Neural progenitor cell (in vitro differentiated cells): Measurements from ENCODE around the gene SELENOS. TPM values are rescaled to one million over a fixed set of nuclear protein-coding genes. Genes with fewer than 3 reads are reported as not detected.

Experiments used
- DNase-seq: peaks from one replicate; pipeline ENCODE4 v3.0.0-alpha.2; 2016; ENCODE audit warnings: low spot score
- H2AFZ ChIP-seq: fragments of 200-600 bp; sonication (generic); replicated peaks from 2 replicates; pipeline ENCODE4 v1.6.1; 2016; ENCODE audit warnings: antibody characterized with exemption
- H3F3A ChIP-seq: fragments of 200-600 bp; sonication (generic); 2 replicates; pipeline ENCODE4 v1.6.1; 2016; ENCODE audit warnings: antibody characterized with exemption, low read depth
- H3K27ac ChIP-seq: fragments of 200-600 bp; sonication (generic); 2 replicates; pipeline ENCODE4 v1.5.1; 2016; ENCODE audit warnings: mild to moderate bottlenecking
- H3K27me3 ChIP-seq: fragments of 200-600 bp; sonication (generic); 2 replicates; pipeline ENCODE4 v1.6.1; 2016; ENCODE audit warnings: mild to moderate bottlenecking, moderate library complexity
- H3K36me3 ChIP-seq: fragments of 200-600 bp; sonication (generic); 2 replicates; pipeline ENCODE4 v1.5.1; 2016
- H3K4me1 ChIP-seq: fragments of 200-600 bp; sonication (generic); 2 replicates; pipeline ENCODE4 v1.6.1; 2016; ENCODE audit warnings: mixed run types
- H3K4me2 ChIP-seq: fragments of 200-600 bp; sonication (generic); 2 replicates; pipeline ENCODE4 v1.6.1; 2016
- H3K4me3 ChIP-seq: fragments of 200-600 bp; sonication (generic); 2 replicates; pipeline ENCODE4 v1.5.1; 2016
- H3K79me2 ChIP-seq: fragments of 200-600 bp; sonication (generic); 2 replicates; pipeline ENCODE4 v1.6.1; 2016; ENCODE audit warnings: low read depth
- H3K9ac ChIP-seq: fragments of 200-600 bp; sonication (generic); 2 replicates; pipeline ENCODE4 v1.6.1; 2016
- H3K9me3 ChIP-seq: fragments of 200-600 bp; sonication (generic); 2 replicates; pipeline ENCODE4 v1.5.1; 2016; ENCODE audit warnings: low read depth
- H4K20me1 ChIP-seq: fragments of 200-600 bp; sonication (generic); 2 replicates; pipeline ENCODE4 v1.6.1; 2016; ENCODE audit warnings: low read depth
- H3K27ac Mint-ChIP-seq: 3 replicates; pipeline ENCODE4 v1.8.0; 2021; ENCODE audit warnings: mixed read lengths
- H3K27me3 Mint-ChIP-seq: 2 replicates; pipeline ENCODE4 v1.8.0; 2022; ENCODE audit warnings: low read depth, mild to moderate bottlenecking, inconsistent platforms, moderate library complexity, mixed read lengths; ENCODE audit not compliant: insufficient read depth
- H3K36me3 Mint-ChIP-seq: 3 replicates; pipeline ENCODE4 v1.8.0; 2021; ENCODE audit warnings: mixed read lengths
- H3K4me1 Mint-ChIP-seq: 3 replicates; pipeline ENCODE4 v1.8.0; 2021; ENCODE audit warnings: mixed read lengths
- H3K4me3 Mint-ChIP-seq: 3 replicates; pipeline ENCODE4 v1.8.0; 2021; ENCODE audit warnings: mild to moderate bottlenecking, moderate library complexity, mixed read lengths
- H3K9me3 Mint-ChIP-seq: 3 replicates; pipeline ENCODE4 v1.8.0; 2020; ENCODE audit warnings: mixed read lengths
- CTCF ChIP-seq: fragments of 200-600 bp; sonication (generic); IDR thresholded peaks from 2 replicates; pipeline ENCODE4 v1.5.1; 2017; ENCODE audit warnings: antibody characterized with exemption, mild to moderate bottlenecking
- EZH2 ChIP-seq: fragments of 200-600 bp; sonication (generic); IDR thresholded peaks from 2 replicates; pipeline ENCODE4 v1.6.1; 2017; ENCODE audit warnings: antibody characterized with exemption, mild to moderate bottlenecking, moderate library complexity
- EZH2phosphoT487 ChIP-seq: fragments of 200-600 bp; sonication (generic); IDR thresholded peaks from 2 replicates; pipeline ENCODE4 v1.6.1; 2017; ENCODE audit warnings: antibody characterized with exemption
- total RNA-seq: library from RNA; depleted of rRNA; stranded (reverse); fragments of >200 nt; gene quantifications from 2 replicates; pipeline ENCODE4 v1.2.3, GENCODE V29; 2015; ENCODE audit warnings: low replicate concordance

Gene SELENOS
- total RNA-seq, 1 donor from 2014 or later = 39.1 TPM

GRCh38 chr15:101246824-101247745, 30.2 kb downstream of the SELENOS start:
- H4K20me1 ChIP-seq = peaks cover 89% of the 10 kb centered on the region

DNA sequence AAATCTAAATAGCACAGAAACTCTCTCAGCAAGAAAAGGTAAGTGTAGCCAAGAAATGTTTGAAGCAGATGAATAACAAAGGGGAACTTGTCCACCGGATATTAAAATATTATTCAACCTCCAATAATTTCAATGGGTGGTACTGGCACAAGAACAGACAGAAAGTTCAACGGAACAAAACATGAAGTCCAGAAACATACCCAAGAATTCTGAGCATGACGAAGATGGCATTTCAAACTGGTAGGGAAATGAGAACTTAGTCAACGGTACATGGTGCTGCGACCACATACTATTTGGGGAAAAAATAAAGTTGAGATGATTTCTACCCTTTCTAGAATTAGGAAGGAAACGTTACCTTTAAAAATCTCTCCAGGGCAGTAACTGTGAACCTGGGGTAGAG, 30.9 kb downstream of the SELENOS start:
- H3K27me3 ChIP-seq = no peaks in the 10 kb centered on the region
- peaks cover 48% of the 10 kb centered on the region for H3K4me1 Mint-ChIP-seq
- no peak overlapping the region for H3K27ac ChIP-seq
- H3K36me3 Mint-ChIP-seq = peaks cover 22% of the 10 kb centered on the region
- TF ChIP-seq EZH2phosphoT487 (no peak), CTCF (no peak), EZH2 (no peak)
- H3K4me3 ChIP-seq = no peak overlapping the region
- peaks cover 27% of the 10 kb centered on the region for H3K4me1 ChIP-seq
- no peak overlapping the region for H2AFZ ChIP-seq
- H3F3A ChIP-seq = peaks cover 16% of the 10 kb centered on the region
- peaks cover 96% of the 10 kb centered on the region for H4K20me1 ChIP-seq
- DNase-seq = no peak
- H3K36me3 ChIP-seq = no peaks in the 10 kb centered on the region
- peaks cover 97% of the 10 kb centered on the region for H3K79me2 ChIP-seq
- no peak overlapping the region for H3K4me3 Mint-ChIP-seq
- no peaks in the 10 kb centered on the region for H3K27me3 Mint-ChIP-seq
- no peaks in the 10 kb centered on the region for H3K9me3 ChIP-seq
- no peaks in the 10 kb centered on the region for H3K9me3 Mint-ChIP-seq
- H3K4me2 ChIP-seq = no peak overlapping the region
- H3K9ac ChIP-seq = no peak overlapping the region
- H3K27ac Mint-ChIP-seq = no peak overlapping the region

More at GRCh38 chr15:101246824-101247745, 30.2 kb downstream of the SELENOS start:
- TF ChIP-seq EZH2phosphoT487 (no peak), EZH2 (no peak), CTCF (no peak)
- peaks cover 48% of the 10 kb centered on the region for H3K4me1 Mint-ChIP-seq
- H3K27ac ChIP-seq = no peak overlapping the region
- no peak overlapping the region for H2AFZ ChIP-seq
- peaks cover 27% of the 10 kb centered on the region for H3K4me1 ChIP-seq
- H3K27me3 ChIP-seq = peaks cover 2% of the 10 kb centered on the region
- H3K27ac Mint-ChIP-seq = no peak overlapping the region
- peaks cover 16% of the 10 kb centered on the region for H3F3A ChIP-seq
- H3K9ac ChIP-seq = no peak overlapping the region
- H3K9me3 Mint-ChIP-seq = no peaks in the 10 kb centered on the region
- no peak overlapping the region for H3K4me2 ChIP-seq
- H3K79me2 ChIP-seq = peaks cover 90% of the 10 kb centered on the region
- H3K4me3 ChIP-seq = no peak overlapping the region
- H3K36me3 ChIP-seq = no peaks in the 10 kb centered on the region
- no peaks in the 10 kb centered on the region for H3K9me3 ChIP-seq
- no peaks in the 10 kb centered on the region for H3K27me3 Mint-ChIP-seq
- H3K36me3 Mint-ChIP-seq = peaks cover 20% of the 10 kb centered on the region
- DNase-seq = no peak
- no peak overlapping the region for H3K4me3 Mint-ChIP-seq

DNA sequence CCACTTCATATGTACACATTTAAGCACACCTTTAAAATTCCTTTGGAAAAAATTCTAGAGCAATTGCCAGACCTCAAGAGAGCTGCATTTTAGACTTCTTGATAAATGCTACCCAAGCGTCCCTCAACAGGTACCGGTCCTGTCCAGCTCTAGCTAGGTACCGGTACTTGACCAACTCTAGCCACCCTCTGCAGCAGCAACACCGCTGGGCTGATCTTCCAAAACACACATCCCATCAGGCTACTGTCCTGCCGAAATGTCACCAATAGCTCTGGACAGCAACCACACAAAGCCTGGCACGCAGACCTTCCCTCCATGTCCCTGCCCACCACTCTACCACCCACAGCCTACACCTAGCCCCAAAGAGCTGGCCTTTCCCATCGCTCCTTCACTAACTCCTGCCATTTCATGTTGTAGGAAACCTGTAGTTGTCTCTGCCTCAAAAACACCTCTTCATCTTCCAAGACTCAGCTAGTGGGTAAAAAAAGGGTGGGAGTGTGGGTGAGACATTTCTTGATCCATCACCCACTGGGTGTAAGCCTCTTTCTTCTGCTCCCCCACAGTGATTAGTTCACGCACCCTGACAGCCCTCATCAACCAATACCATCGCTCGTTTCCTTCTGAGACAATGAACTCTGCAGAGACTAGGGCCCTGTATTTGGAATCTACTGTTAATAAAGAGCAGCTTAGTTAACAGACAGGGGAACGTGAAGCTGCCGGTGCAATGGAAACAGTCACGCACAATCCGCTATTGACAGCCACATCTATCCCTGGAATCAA, 32.2 kb downstream of the SELENOS start:
- no peak overlapping the region for H3K4me2 ChIP-seq
- H3K4me1 Mint-ChIP-seq = peaks cover 41% of the 10 kb centered on the region
- no peak overlapping the region for H3K27ac ChIP-seq
- no peak overlapping the region for H3K9ac ChIP-seq
- no peak for TF ChIP-seq EZH2phosphoT487
- no peak for TF ChIP-seq CTCF
- TF ChIP-seq EZH2 = no peak
- H3K27me3 Mint-ChIP-seq = no peaks in the 10 kb centered on the region
- DNase-seq = no peak
- H3K27me3 ChIP-seq = no peaks in the 10 kb centered on the region
- no peaks in the 10 kb centered on the region for H3K9me3 Mint-ChIP-seq
- no peaks in the 10 kb centered on the region for H3K9me3 ChIP-seq
- H3K4me3 Mint-ChIP-seq = no peak overlapping the region
- H3K4me3 ChIP-seq = no peak overlapping the region
- H4K20me1 ChIP-seq = peaks cover 100% of the 10 kb centered on the region
- H3K79me2 ChIP-seq = peaks cover 100% of the 10 kb centered on the region
- no peak overlapping the region for H3K27ac Mint-ChIP-seq
- peaks cover 21% of the 10 kb centered on the region for H3K4me1 ChIP-seq
- H3F3A ChIP-seq = peaks cover 16% of the 10 kb centered on the region
- no peaks in the 10 kb centered on the region for H3K36me3 ChIP-seq
- no peak overlapping the region for H2AFZ ChIP-seq
- peaks cover 22% of the 10 kb centered on the region for H3K36me3 Mint-ChIP-seq
